Measurements from ENCODE around the gene SLC13A2. TPM values are rescaled to one million over a fixed set of nuclear protein-coding genes. Genes with fewer than 3 reads are reported as not detected.
A peak's percentile ranks its signal among the peaks of the same experiment; 100 is the strongest.

The SLC13A2 gene, protein sequence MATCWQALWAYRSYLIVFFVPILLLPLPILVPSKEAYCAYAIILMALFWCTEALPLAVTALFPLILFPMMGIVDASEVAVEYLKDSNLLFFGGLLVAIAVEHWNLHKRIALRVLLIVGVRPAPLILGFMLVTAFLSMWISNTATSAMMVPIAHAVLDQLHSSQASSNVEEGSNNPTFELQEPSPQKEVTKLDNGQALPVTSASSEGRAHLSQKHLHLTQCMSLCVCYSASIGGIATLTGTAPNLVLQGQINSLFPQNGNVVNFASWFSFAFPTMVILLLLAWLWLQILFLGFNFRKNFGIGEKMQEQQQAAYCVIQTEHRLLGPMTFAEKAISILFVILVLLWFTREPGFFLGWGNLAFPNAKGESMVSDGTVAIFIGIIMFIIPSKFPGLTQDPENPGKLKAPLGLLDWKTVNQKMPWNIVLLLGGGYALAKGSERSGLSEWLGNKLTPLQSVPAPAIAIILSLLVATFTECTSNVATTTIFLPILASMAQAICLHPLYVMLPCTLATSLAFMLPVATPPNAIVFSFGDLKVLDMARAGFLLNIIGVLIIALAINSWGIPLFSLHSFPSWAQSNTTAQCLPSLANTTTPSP
- not detected for total RNA-seq
- polyA plus RNA-seq (2013, experiment 1 of 2): not detected
- not detected for polyA plus RNA-seq (2013, experiment 2 of 2)
- 0 to 0.13 (median 0) reads per million in 172 experiments for total RNA-seq

DNA sequence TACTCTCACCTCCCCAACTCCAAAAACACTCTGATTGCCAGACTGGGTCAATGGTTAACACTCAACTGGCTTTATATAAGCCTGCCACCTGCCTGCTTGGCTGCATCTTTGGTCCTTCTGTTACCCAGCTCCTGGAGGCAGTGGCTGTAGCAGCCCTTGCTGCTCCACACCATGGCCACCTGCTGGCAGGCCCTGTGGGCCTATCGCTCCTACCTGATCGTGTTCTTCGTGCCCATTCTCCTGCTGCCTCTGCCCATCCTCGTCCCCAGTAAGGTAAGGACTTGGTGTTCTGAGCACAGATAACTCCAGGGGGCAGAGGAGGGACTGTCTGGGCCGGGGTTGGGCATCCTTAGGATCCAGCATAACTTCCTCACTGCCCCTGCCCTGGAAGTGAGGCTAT, at the start of gene SLC13A2:
TSS of gene SLC13A2 (plus strand) at position 103 of the 400 bp plus-strand sequence. CDS start at position 172, 69 bp downstream.
- no peaks in the 10 kb centered on the region for H3K27me3 Mint-ChIP-seq
- no peak within 1 kb of the TSS for H3K4me3 Mint-ChIP-seq
- Histone ChIP-seq H3K4me1 (ENCODE audit: insufficient read depth, low read length) (peaks cover 10% of the 10 kb centered on the region), H3K27me3 (ENCODE audit: control insufficient read depth in 1 of 2, insufficient read depth in 2 of 2, low read length in 2 of 2) (no peaks in the 10 kb centered on the region), H3K27ac (ENCODE audit: low read depth in 1 of 2, low read length in 2 of 2) (no peak within 1 kb of the TSS), H3K36me3 (ENCODE audit: insufficient read depth, low read length) (no peaks in the 10 kb centered on the region), H3K4me3 (ENCODE audit: low read length) (no peak within 1 kb of the TSS), H3K9me3 (ENCODE audit: control insufficient read depth in 1 of 2, insufficient read depth in 1 of 2, low read length in 2 of 2) (no peaks in the 10 kb centered on the region)
- DNase-seq (peak in 1 of 14 experiments; percentile 3), ATAC-seq (ENCODE audit: poor library complexity) (no peak)
- intact Hi-C loops (cut with DNase I, micrococcal nuclease): no loop called here
- TF ChIP-seq, protein P1, sequence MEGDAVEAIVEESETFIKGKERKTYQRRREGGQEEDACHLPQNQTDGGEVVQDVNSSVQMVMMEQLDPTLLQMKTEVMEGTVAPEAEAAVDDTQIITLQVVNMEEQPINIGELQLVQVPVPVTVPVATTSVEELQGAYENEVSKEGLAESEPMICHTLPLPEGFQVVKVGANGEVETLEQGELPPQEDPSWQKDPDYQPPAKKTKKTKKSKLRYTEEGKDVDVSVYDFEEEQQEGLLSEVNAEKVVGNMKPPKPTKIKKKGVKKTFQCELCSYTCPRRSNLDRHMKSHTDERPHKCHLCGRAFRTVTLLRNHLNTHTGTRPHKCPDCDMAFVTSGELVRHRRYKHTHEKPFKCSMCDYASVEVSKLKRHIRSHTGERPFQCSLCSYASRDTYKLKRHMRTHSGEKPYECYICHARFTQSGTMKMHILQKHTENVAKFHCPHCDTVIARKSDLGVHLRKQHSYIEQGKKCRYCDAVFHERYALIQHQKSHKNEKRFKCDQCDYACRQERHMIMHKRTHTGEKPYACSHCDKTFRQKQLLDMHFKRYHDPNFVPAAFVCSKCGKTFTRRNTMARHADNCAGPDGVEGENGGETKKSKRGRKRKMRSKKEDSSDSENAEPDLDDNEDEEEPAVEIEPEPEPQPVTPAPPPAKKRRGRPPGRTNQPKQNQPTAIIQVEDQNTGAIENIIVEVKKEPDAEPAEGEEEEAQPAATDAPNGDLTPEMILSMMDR (IDR thresholded peaks at IDR 0.05): no peak
- ChIA-PET CTCF (no interaction called here), POLR2A (no interaction called here)
- H3K27ac Mint-ChIP-seq: no peak within 1 kb of the TSS
- no peaks in the 10 kb centered on the region for H3K36me3 Mint-ChIP-seq (ENCODE audit: low read depth)
- no peaks in the 10 kb centered on the region for H3K9me3 Mint-ChIP-seq
- H3K4me1 Mint-ChIP-seq (ENCODE audit: low read depth): peaks cover 8% of the 10 kb centered on the region

DNA sequence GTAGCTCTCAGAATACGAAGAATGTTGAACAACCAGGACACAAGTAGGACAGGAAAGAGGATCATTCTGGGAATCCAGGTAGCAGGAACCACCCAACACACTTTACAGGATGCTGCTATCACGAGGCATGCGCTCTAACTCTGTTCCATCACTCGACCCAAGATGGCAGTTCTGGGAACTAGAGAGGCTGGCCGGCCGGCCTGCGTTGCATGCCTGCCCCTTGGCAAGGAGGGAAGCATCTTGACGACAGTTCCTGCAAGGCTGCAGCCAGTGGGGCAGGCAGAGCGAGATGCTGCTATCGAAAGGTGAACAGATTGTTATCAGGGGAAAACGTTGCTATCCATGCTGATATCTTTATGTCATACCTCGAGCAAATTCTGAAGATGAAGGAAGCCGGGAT, 48.2 kb upstream of the SLC13A2 start:
- POLR2A ChIA-PET: no interaction called here
- H3K27ac Mint-ChIP-seq: no peak overlapping the region
- ATAC-seq (ENCODE audit: poor library complexity): no peak
- no peak overlapping the region for H3K27ac ChIP-seq (ENCODE audit: low read depth in 1 of 2, low read length in 2 of 2)
- H3K4me3 ChIP-seq (ENCODE audit: low read length): no peak overlapping the region
- H3K36me3 ChIP-seq (ENCODE audit: insufficient read depth, low read length): no peaks in the 10 kb centered on the region
- intact Hi-C loops (cut with DNase I, micrococcal nuclease): no loop called here
- H3K27me3 ChIP-seq (ENCODE audit: control insufficient read depth in 1 of 2, insufficient read depth in 2 of 2, low read length in 2 of 2): no peaks in the 10 kb centered on the region
- H3K4me3 Mint-ChIP-seq: no peak overlapping the region
- H3K4me1 ChIP-seq (ENCODE audit: insufficient read depth, low read length): no peaks in the 10 kb centered on the region
- H3K9me3 Mint-ChIP-seq: no peaks in the 10 kb centered on the region
- H3K4me1 Mint-ChIP-seq (ENCODE audit: low read depth): no peaks in the 10 kb centered on the region
- H3K27me3 Mint-ChIP-seq: peaks cover 17% of the 10 kb centered on the region
- CTCF ChIA-PET: no interaction called here
- H3K9me3 ChIP-seq (ENCODE audit: control insufficient read depth in 1 of 2, insufficient read depth in 1 of 2, low read length in 2 of 2): no peaks in the 10 kb centered on the region
- no peak for DNase-seq
- TF ChIP-seq, protein P1 (IDR thresholded peaks at IDR 0.05): no peak
- H3K36me3 Mint-ChIP-seq (ENCODE audit: low read depth): no peaks in the 10 kb centered on the region

DNA sequence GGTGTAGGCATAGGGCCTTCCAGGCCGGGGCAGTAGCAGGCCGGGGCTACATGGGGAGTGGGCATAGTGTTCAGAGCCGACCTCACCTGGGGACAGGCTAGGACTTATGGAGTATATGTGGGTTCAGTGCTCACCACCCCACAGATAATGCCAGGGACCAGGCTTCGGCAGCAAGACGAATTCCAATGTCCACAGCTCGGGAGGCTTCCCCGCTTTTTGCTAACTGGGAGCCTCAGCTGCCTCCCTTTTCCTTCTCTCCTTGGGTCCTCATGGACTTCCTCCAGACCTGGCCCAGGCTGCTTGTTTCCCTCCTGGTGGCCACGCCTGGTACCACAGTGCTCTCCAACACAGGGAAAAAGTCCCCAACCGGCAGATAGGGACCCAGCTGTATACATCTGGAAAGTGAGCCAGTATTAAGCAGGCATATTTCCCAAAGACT, 47.3 kb upstream of the SLC13A2 start:
- Histone ChIP-seq H3K9me3 (ENCODE audit: control insufficient read depth in 1 of 2, insufficient read depth in 1 of 2, low read length in 2 of 2) (no peaks in the 10 kb centered on the region), H3K4me3 (ENCODE audit: low read length) (no peak overlapping the region), H3K36me3 (ENCODE audit: insufficient read depth, low read length) (no peaks in the 10 kb centered on the region), H3K4me1 (ENCODE audit: insufficient read depth, low read length) (no peaks in the 10 kb centered on the region), H3K27me3 (ENCODE audit: control insufficient read depth in 1 of 2, insufficient read depth in 2 of 2, low read length in 2 of 2) (no peaks in the 10 kb centered on the region), H3K27ac (ENCODE audit: low read depth in 1 of 2, low read length in 2 of 2) (no peak overlapping the region)
- Mint-ChIP-seq H3K4me1 (ENCODE audit: low read depth) (no peaks in the 10 kb centered on the region), H3K27me3 (peaks cover 22% of the 10 kb centered on the region), H3K36me3 (ENCODE audit: low read depth) (no peaks in the 10 kb centered on the region), H3K27ac (no peak overlapping the region), H3K4me3 (no peak overlapping the region), H3K9me3 (no peaks in the 10 kb centered on the region)
- DNase-seq (no peak), ATAC-seq (ENCODE audit: poor library complexity) (no peak)
- ChIA-PET POLR2A (no interaction called here), CTCF (no interaction called here)
- TF ChIP-seq, protein P1 (IDR thresholded peaks at IDR 0.05): no peak
- intact Hi-C loops (cut with DNase I, micrococcal nuclease): no loop called here
